IPS-20b (cell line): ENCODE measurements around the gene SMCR8.
"Not testable (repeated sequence)": the region's sequence is repeated elsewhere in the genome, so short reads cannot be mapped to it uniquely, and the experiment has no call there.

Experiments used
- H3K27ac ChIP-seq: one replicate; pipeline ENCODE4 v1.5.1; 2013; ENCODE audit warnings: low read length
- H3K27me3 ChIP-seq: 2 replicates; pipeline ENCODE4 v1.6.1; 2013; ENCODE audit warnings: mild to moderate bottlenecking, low read length, inconsistent platforms; ENCODE audit not compliant: insufficient read depth
- H3K36me3 ChIP-seq: 2 replicates; pipeline ENCODE4 v1.6.1; 2013; ENCODE audit warnings: low read depth, mild to moderate bottlenecking, inconsistent platforms, low read length, moderate library complexity; ENCODE audit not compliant: insufficient read depth
- H3K4me1 ChIP-seq: 2 replicates; pipeline ENCODE4 v1.6.1; 2013; ENCODE audit warnings: mild to moderate bottlenecking, control low read depth, inconsistent platforms, low read length, moderate library complexity; ENCODE audit not compliant: insufficient read depth
- H3K4me3 ChIP-seq: 2 replicates; pipeline ENCODE4 v1.5.1; 2013; ENCODE audit warnings: mild to moderate bottlenecking, low read length, inconsistent platforms
- H3K9ac ChIP-seq: 2 replicates; pipeline ENCODE4 v1.6.1; 2013; ENCODE audit warnings: low read depth, mild to moderate bottlenecking, inconsistent platforms, low read length, moderate library complexity
- H3K9me3 ChIP-seq: 2 replicates; pipeline ENCODE4 v1.6.1; 2013; ENCODE audit warnings: mild to moderate bottlenecking, low read depth, low read length, inconsistent platforms; ENCODE audit not compliant: insufficient read depth

SMCR8 gene

GRCh38 chr17:18364166-18364565 lies 49.1 kb downstream of the SMCR8 start:
- Histone ChIP-seq H3K9me3 (no peaks in the 10 kb centered on the region), H3K4me1 (0 out of 2 replicates have a peak, but pooled peaks cover 2% of the 10 kb centered on the region), H3K36me3 (peaks cover 12% of the 10 kb centered on the region; the same call in 1 of the 2 replicates), H3K27ac (no peak overlapping the region), H3K9ac (no peak overlapping the region), H3K4me3 (no peak overlapping the region), H3K27me3 (no peaks in the 10 kb centered on the region)

- no peak overlapping the region for H3K4me3 ChIP-seq
- no peak overlapping the region for H3K27ac ChIP-seq
- no peaks in the 10 kb centered on the region for H3K27me3 ChIP-seq
- H3K36me3 ChIP-seq, result no peaks in the 10 kb centered on the region
- H3K4me1 ChIP-seq, result no peaks in the 10 kb centered on the region
- no peaks in the 10 kb centered on the region for H3K9me3 ChIP-seq
- H3K9ac ChIP-seq, result no peak overlapping the region
These were observed 53.9 kb downstream of the SMCR8 start for GRCh38 chr17:18368946-18369345.

GRCh38 chr17:18370761-18371160 lies 55.7 kb downstream of the SMCR8 start:
- H3K27me3 ChIP-seq, result no peaks in the 10 kb centered on the region
- H3K36me3 ChIP-seq, result no peaks in the 10 kb centered on the region
- no peak overlapping the region for H3K27ac ChIP-seq

GRCh38 chr17:18371455-18371854 lies 56.4 kb downstream of the SMCR8 start:
- Histone ChIP-seq H3K9me3 (0 out of 2 replicates have a peak, but pooled peaks cover 4% of the 10 kb centered on the region), H3K4me1 (no peaks in the 10 kb centered on the region), H3K36me3 (no peaks in the 10 kb centered on the region), H3K27ac (no peak overlapping the region), H3K4me3 (no peak overlapping the region), H3K9ac (no peak overlapping the region), H3K27me3 (no peaks in the 10 kb centered on the region)

More at GRCh38 chr17:18370761-18371160, 55.7 kb downstream of the SMCR8 start:
- 0 out of 2 replicates have a peak, but pooled peaks cover 4% of the 10 kb centered on the region for H3K9me3 ChIP-seq
- H3K4me3 ChIP-seq, result no peak overlapping the region
- H3K9ac ChIP-seq, result no peak overlapping the region
- H3K4me1 ChIP-seq, result no peaks in the 10 kb centered on the region

- not testable (repeated sequence) for H3K36me3 ChIP-seq, H3K9ac ChIP-seq, H3K4me1 ChIP-seq, H3K4me3 ChIP-seq, H3K27me3 ChIP-seq, H3K27ac ChIP-seq, H3K9me3 ChIP-seq
These were observed 58.1 kb downstream of the SMCR8 start for GRCh38 chr17:18373181-18373580.

- Histone ChIP-seq H3K9me3 (0 out of 2 replicates have a peak, but pooled peaks cover 4% of the 10 kb centered on the region), H3K27me3 (no peaks in the 10 kb centered on the region), H3K4me3 (no peak overlapping the region), H3K4me1 (no peaks in the 10 kb centered on the region), H3K9ac (no peak overlapping the region), H3K27ac (no peak overlapping the region), H3K36me3 (no peaks in the 10 kb centered on the region)
These were observed 59.1 kb downstream of the SMCR8 start for GRCh38 chr17:18374216-18374615.
